SK-N-SH treated with all-trans-retinoic acid at 6 μM for 48 hours (cell line): ENCODE data around the gene RACK1.

Source experiments
- ARNTL ChIP-seq: fragments of 450-650 bp; formaldehyde crosslinking; IDR thresholded peaks from 2 replicates; pipeline ENCODE4 v1.5.0; 2020; ENCODE audit warnings: low read depth, mild to moderate bottlenecking, moderate library complexity, borderline replicate concordance
- CREB5 ChIP-seq: fragments of 250-450 bp; sonication (Bioruptor Pico); IDR thresholded peaks from 2 replicates; pipeline ENCODE4 v1.5.1; 2020; ENCODE audit warnings: low read depth, mild to moderate bottlenecking, moderate library complexity
- CSRNP3 ChIP-seq: fragments of 250-450 bp; sonication (Bioruptor Pico); IDR thresholded peaks from 2 replicates; pipeline ENCODE4 v1.5.1; 2021; ENCODE audit warnings: mild to moderate bottlenecking, moderate library complexity
- ESRRG ChIP-seq: fragments of 250-450 bp; sonication (Bioruptor Pico); IDR thresholded peaks from 2 replicates; pipeline ENCODE4 v1.6.1; 2021; ENCODE audit warnings: mild to moderate bottlenecking
- OSR1 ChIP-seq: fragments of 250-450 bp; sonication (Bioruptor Pico); IDR thresholded peaks from 2 replicates; pipeline ENCODE4 v1.8.0; 2022; ENCODE audit warnings: moderate library complexity, mild to moderate bottlenecking, inconsistent platforms
- PATZ1 ChIP-seq: fragments of 250-450 bp; sonication (Bioruptor Pico); IDR thresholded peaks from 2 replicates; pipeline ENCODE4 v1.8.0; 2020; ENCODE audit warnings: mild to moderate bottlenecking, moderate library complexity, borderline replicate concordance
- POU6F1 ChIP-seq: fragments of 250-450 bp; sonication (Bioruptor Pico); IDR thresholded peaks from 2 replicates; pipeline ENCODE4 v1.8.0; 2021; ENCODE audit warnings: low read depth, mild to moderate bottlenecking, moderate library complexity, borderline replicate concordance
- SNAI2 ChIP-seq: fragments of 250-450 bp; sonication (Bioruptor Pico); IDR thresholded peaks from 2 replicates; pipeline ENCODE4 v1.5.0; 2020; ENCODE audit warnings: mild to moderate bottlenecking, moderate library complexity
- TCF4 ChIP-seq: fragments of 250-450 bp; sonication (Bioruptor Pico); IDR thresholded peaks from 2 replicates; pipeline ENCODE4 v1.8.0; 2021; ENCODE audit warnings: mild to moderate bottlenecking, moderate library complexity, borderline replicate concordance
- TSHZ2 ChIP-seq: fragments of 250-450 bp; sonication (Bioruptor Pico); IDR thresholded peaks from 2 replicates; pipeline ENCODE4 v1.5.0; 2020; ENCODE audit warnings: mild to moderate bottlenecking, moderate library complexity
- ZC3H10 ChIP-seq: fragments of 250-450 bp; sonication (Bioruptor Pico); IDR thresholded peaks from 2 replicates; pipeline ENCODE4 v1.5.1; 2021; ENCODE audit warnings: mild to moderate bottlenecking, moderate library complexity
- ZFP30 ChIP-seq: fragments of 450-650 bp; formaldehyde crosslinking; IDR thresholded peaks from 2 replicates; pipeline ENCODE4 v1.5.0; 2022; ENCODE audit warnings: mild to moderate bottlenecking, moderate library complexity
- ZNF565 ChIP-seq: fragments of 450-650 bp; formaldehyde crosslinking; conservative IDR thresholded peaks from 2 replicates; pipeline ENCODE4 v1.5.0; 2020; ENCODE audit warnings: low read depth, mild to moderate bottlenecking, moderate library complexity
- ZNF8 ChIP-seq: fragments of 450-650 bp; formaldehyde crosslinking; IDR thresholded peaks from 2 replicates; pipeline ENCODE4 v1.5.0; 2020; ENCODE audit warnings: mild to moderate bottlenecking, moderate library complexity

GRCh38 chr5:181197326-181197951 is 46.3 kb downstream of the RACK1 start:
- no peak for TF ChIP-seq CREB5 (CRISPR knock-in tag)
- TF ChIP-seq ESRRG (CRISPR knock-in tag) = no peak
- TF ChIP-seq ZNF8 = no peak
- TF ChIP-seq OSR1 (CRISPR knock-in tag) = no peak
- no peak for TF ChIP-seq CSRNP3 (CRISPR knock-in tag)
- no peak for TF ChIP-seq ZC3H10 (CRISPR knock-in tag)
- TF ChIP-seq TCF4 (CRISPR knock-in tag) = no peak
- TF ChIP-seq POU6F1 (CRISPR knock-in tag) = no peak
- no peak for TF ChIP-seq PATZ1 (CRISPR knock-in tag)
- no peak for TF ChIP-seq ARNTL (CRISPR knock-in tag)
- no peak for TF ChIP-seq SNAI2
- TF ChIP-seq ZFP30 (CRISPR knock-in tag) = no peak
- TF ChIP-seq TSHZ2 = no peak
- TF ChIP-seq ZNF565 (CRISPR knock-in tag) = no peak
